Measurements from ENCODE around the gene MDM2. TPM values are rescaled to one million over a fixed set of nuclear protein-coding genes. Genes with fewer than 3 reads are reported as not detected.

Gene MDM2
- total and polyA plus RNA-seq, 2 donors (not counting 1 experiment from before 2014, with no cell fraction given) = 6.1 to 78.7 TPM

DNA sequence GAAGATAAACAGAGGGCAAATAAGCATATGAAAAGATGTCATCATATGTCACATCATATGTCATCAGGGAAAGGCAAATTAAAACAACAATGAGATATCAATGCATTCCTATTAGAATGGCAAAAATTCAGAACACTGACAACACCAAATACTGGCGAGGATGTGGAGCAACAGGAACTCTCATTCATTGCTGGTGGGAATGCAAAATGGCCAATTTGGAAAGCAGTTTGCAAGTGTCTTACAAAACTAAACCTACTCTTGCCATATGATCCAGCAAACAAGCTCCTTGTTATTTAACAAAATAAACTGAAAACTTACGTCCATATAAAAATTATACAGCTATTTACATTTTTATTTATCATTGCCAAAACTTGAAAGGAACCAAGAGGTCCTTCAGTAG lies 92.3 kb downstream of the MDM2 start:
- H3K27ac Mint-ChIP-seq = no peak overlapping the region
- intact Hi-C loops (cut with micrococcal nuclease) = no loop called here
- H3K4me2 ChIP-seq (replicated peaks; ENCODE audit: low read depth, low read length, poor library complexity, severe bottlenecking) = no peak overlapping the region
- H3K4me1 ChIP-seq (ENCODE audit: control insufficient read depth in 2 of 2, insufficient read depth in 2 of 2, low read length in 2 of 2) = peaks cover 55 to 62% of the 10 kb centered on the region in 2 donors
- H3K9me3 ChIP-seq (ENCODE audit: control extremely low read depth in 1 of 3, control insufficient read depth in 2 of 3, insufficient read depth in 1 of 3, low read length in 2 of 3) = peaks cover 0 to 4% (median 0%) of the 10 kb centered on the region in 3 donors
- no peaks in the 10 kb centered on the region for H4K20me1 ChIP-seq (ENCODE audit: control insufficient read depth, insufficient read depth, low read length, poor library complexity, severe bottlenecking)
- no peaks in the 10 kb centered on the region for H3K27me3 Mint-ChIP-seq
- no peaks in the 10 kb centered on the region for H3K36me3 ChIP-seq (replicated peaks in 1 of 2; ENCODE audit: control extremely low read depth in 1 of 2, control insufficient read depth in 1 of 2, extremely low read depth in 1 of 2, insufficient read depth in 2 of 2, low read length in 1 of 2)
- no peak for ATAC-seq (ENCODE audit: low read depth)
- DNase-seq = no peak
- no peaks in the 10 kb centered on the region for H3K9me3 Mint-ChIP-seq (ENCODE audit: insufficient read depth)
- POLR2A ChIA-PET = no interaction called here
- no peaks in the 10 kb centered on the region for H3K27me3 ChIP-seq (replicated peaks in 1 of 4; ENCODE audit: control extremely low read depth in 1 of 4, control insufficient read depth in 3 of 4, insufficient read depth in 4 of 4, low read length in 3 of 4)
- no peak overlapping the region for H3K4me3 ChIP-seq (ENCODE audit: control extremely low read depth in 1 of 5, extremely low read depth in 1 of 5, insufficient read depth in 1 of 5, low read depth in 2 of 5, low read length in 4 of 5)
- H3K4me1 Mint-ChIP-seq = peaks cover 65% of the 10 kb centered on the region
- no peak overlapping the region for H3K9ac ChIP-seq (ENCODE audit: low read length)
- H3K4me3 Mint-ChIP-seq = no peak overlapping the region
- H3K27ac ChIP-seq (ENCODE audit: low read length in 2 of 2) = no peak overlapping the region
- CTCF ChIA-PET = no interaction called here
- no peak overlapping the region for H2AFZ ChIP-seq (ENCODE audit: insufficient read depth, low read depth, low read length, poor library complexity, severe bottlenecking)
- TF ChIP-seq, protein P1, sequence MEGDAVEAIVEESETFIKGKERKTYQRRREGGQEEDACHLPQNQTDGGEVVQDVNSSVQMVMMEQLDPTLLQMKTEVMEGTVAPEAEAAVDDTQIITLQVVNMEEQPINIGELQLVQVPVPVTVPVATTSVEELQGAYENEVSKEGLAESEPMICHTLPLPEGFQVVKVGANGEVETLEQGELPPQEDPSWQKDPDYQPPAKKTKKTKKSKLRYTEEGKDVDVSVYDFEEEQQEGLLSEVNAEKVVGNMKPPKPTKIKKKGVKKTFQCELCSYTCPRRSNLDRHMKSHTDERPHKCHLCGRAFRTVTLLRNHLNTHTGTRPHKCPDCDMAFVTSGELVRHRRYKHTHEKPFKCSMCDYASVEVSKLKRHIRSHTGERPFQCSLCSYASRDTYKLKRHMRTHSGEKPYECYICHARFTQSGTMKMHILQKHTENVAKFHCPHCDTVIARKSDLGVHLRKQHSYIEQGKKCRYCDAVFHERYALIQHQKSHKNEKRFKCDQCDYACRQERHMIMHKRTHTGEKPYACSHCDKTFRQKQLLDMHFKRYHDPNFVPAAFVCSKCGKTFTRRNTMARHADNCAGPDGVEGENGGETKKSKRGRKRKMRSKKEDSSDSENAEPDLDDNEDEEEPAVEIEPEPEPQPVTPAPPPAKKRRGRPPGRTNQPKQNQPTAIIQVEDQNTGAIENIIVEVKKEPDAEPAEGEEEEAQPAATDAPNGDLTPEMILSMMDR (IDR thresholded peaks at IDR 0.05) = no peak
- H3K79me2 ChIP-seq (ENCODE audit: control insufficient read depth, insufficient read depth, low read length) = peaks cover 3% of the 10 kb centered on the region
- WGBS (ENCODE audit: insufficient coverage) = 100% methylated on average over 1 of the region's 2 CpGs

Other genes with a start within 250 kb of the MDM2 start
- 158 and 159 TPM in 2 replicates for gene RAP1B, start 197.3 kb upstream of the MDM2 start, total RNA-seq
- gene RAP1B, start 197.3 kb upstream of the MDM2 start, polyA plus RNA-seq = 54.5 and 160 TPM in 2 replicates
- gene NUP107, start 121.2 kb upstream of the MDM2 start, total RNA-seq = 77.3 and 88.9 TPM in 2 replicates
- 23.2 and 41.9 TPM in 2 replicates for gene NUP107, start 121.2 kb upstream of the MDM2 start, polyA plus RNA-seq
- 15.1 TPM in 2 replicates for gene SLC35E3, start 62.0 kb upstream of the MDM2 start, total RNA-seq
- gene SLC35E3, start 62.0 kb upstream of the MDM2 start, polyA plus RNA-seq = 4.8 and 7.0 TPM in 2 replicates
- 5.0 and 6.4 TPM in 2 replicates for gene CPM, start 125.0 kb downstream of the MDM2 start, total RNA-seq
- 1.2 and 1.8 TPM in 2 replicates for gene CPM, start 125.0 kb downstream of the MDM2 start, polyA plus RNA-seq